ENCODE measurements around the gene MYO1B.

GRCh38 chr2:191382801-191383200 lies 137.6 kb downstream of the MYO1B start:
- TF ChIP-seq CTCF (IDR thresholded peaks at IDR 0.05; ENCODE audit: poor library complexity, severe bottlenecking) (no peak), TAF1 (IDR thresholded peaks at IDR 0.05; ENCODE audit: low read depth) (no peak), SMC3 (conservative IDR thresholded peaks at IDR 0.05; ENCODE audit: poor library complexity) (no peak), EZH2 (IDR thresholded peaks at IDR 0.05; ENCODE audit: borderline replicate concordance, insufficient read depth, low read length, poor library complexity, severe bottlenecking) (no peak)
